ENCODE data around the gene DEF6. TPM values are rescaled to one million over a fixed set of nuclear protein-coding genes. Genes with fewer than 3 reads are reported as not detected.

DEF6 gene
- total RNA-seq (ENCODE audit: low replicate concordance) = 6.2 and 12.1 TPM in 2 replicates
- long read RNA-seq = 0 reads

DNA sequence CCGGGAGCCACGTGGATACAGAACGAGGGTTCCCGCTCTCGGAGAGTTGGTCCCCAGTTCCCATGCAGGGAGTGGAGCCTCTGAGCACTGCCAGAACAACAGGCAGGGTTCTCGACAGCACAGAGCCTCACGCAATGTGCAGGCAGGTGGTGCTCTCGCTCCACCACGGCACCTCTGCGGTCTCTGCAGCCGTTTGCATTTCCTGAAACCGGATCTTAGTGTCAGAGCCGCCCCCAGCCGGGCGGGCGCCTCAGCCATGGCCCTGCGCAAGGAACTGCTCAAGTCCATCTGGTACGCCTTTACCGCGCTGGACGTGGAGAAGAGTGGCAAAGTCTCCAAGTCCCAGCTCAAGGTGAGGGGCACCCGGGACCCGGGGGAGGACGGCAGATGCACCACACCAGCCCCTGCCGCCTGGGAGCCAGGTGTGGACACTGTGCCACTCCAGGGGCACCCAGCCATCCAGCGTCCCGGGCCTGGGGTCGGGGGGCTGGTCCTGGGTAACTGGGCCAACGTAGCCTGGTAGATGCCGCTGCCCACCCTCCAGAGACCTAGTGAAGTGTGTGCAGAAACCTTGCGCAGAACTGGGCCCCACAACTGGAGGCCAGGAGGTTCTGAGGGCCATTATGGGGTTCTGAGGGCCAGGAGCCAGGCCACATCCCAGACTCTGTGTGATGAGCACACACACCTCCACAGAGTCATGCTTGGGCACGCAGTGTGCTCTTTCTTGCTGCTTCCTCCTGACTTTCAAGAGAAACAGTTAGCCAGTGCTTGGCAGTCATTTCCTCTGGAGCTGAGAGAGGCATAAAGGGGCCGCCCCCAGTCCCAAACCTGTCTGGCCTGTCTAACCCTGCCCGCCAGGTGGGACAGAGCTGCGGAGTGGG is at the start of gene DEF6:
TSS of gene DEF6 (plus strand) at position 218 of the 881 bp plus-strand sequence. CDS start at position 257, 39 bp downstream.
- no peaks in the 10 kb centered on the region for H3K27me3 Mint-ChIP-seq
- H3K27ac Mint-ChIP-seq = no peak within 1 kb of the TSS
- H3K4me1 Mint-ChIP-seq (ENCODE audit: unreplicated experiment) = peaks cover 10% of the 10 kb centered on the region
- H3K9me3 Mint-ChIP-seq = no peaks in the 10 kb centered on the region
- H3K4me3 Mint-ChIP-seq = peak within 1 kb of the TSS; percentile 52
- DNase-seq (ENCODE audit: extremely low spot score, unreplicated experiment) = peak; percentile 85
- TF ChIP-seq, protein P1, sequence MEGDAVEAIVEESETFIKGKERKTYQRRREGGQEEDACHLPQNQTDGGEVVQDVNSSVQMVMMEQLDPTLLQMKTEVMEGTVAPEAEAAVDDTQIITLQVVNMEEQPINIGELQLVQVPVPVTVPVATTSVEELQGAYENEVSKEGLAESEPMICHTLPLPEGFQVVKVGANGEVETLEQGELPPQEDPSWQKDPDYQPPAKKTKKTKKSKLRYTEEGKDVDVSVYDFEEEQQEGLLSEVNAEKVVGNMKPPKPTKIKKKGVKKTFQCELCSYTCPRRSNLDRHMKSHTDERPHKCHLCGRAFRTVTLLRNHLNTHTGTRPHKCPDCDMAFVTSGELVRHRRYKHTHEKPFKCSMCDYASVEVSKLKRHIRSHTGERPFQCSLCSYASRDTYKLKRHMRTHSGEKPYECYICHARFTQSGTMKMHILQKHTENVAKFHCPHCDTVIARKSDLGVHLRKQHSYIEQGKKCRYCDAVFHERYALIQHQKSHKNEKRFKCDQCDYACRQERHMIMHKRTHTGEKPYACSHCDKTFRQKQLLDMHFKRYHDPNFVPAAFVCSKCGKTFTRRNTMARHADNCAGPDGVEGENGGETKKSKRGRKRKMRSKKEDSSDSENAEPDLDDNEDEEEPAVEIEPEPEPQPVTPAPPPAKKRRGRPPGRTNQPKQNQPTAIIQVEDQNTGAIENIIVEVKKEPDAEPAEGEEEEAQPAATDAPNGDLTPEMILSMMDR (conservative IDR thresholded peaks at IDR 0.05) = peak; percentile 80
- peaks cover 9% of the 10 kb centered on the region for H3K36me3 Mint-ChIP-seq

DNA sequence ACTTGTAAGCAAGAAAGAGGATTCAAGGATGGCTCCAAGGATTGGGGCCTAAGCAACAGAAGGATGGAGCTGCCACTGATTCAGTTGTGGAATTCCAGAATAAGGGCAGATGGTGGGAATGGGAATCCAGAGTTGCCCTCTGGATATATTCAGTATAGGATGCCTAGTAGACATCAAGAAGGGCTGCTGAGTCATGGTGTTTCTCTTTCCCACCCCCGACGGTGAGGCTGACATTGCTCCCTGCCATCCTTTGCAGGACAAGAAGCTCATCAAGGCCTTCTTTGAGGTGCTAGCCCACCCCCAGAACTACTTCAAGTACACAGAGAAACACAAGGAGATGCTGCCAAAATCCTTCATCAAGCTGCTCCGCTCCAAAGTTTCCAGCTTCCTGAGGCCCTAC is 49.3 kb upstream of the DEF6 start:
- no peaks in the 10 kb centered on the region for H3K9me3 Mint-ChIP-seq
- H3K27ac Mint-ChIP-seq = peak overlapping the region; percentile 14
- DNase-seq (ENCODE audit: extremely low spot score, unreplicated experiment) = no peak
- H3K36me3 Mint-ChIP-seq = peaks cover 20% of the 10 kb centered on the region
- H3K27me3 Mint-ChIP-seq = no peaks in the 10 kb centered on the region
- TF ChIP-seq, protein P1 (conservative IDR thresholded peaks at IDR 0.05) = no peak
- H3K4me3 Mint-ChIP-seq = no peak overlapping the region
- peaks cover 6% of the 10 kb centered on the region for H3K4me1 Mint-ChIP-seq (ENCODE audit: unreplicated experiment)

- TF ChIP-seq, protein P1 (conservative IDR thresholded peaks at IDR 0.05) = no peak
- DNase-seq (ENCODE audit: extremely low spot score, unreplicated experiment) = no peak
- Mint-ChIP-seq H3K4me1 (ENCODE audit: unreplicated experiment) (peaks cover 6% of the 10 kb centered on the region), H3K27ac (peak overlapping the region; percentile 14), H3K27me3 (no peaks in the 10 kb centered on the region), H3K9me3 (no peaks in the 10 kb centered on the region), H3K4me3 (no peak overlapping the region), H3K36me3 (peaks cover 20% of the 10 kb centered on the region)
These were observed 48.7 kb upstream of the DEF6 start for GRCh38 chr6:35248965-35249364.

GRCh38 chr6:35251949-35252348 is 45.7 kb upstream of the DEF6 start:
- no peak overlapping the region for H3K4me3 Mint-ChIP-seq
- peaks cover 10% of the 10 kb centered on the region for H3K36me3 Mint-ChIP-seq
- TF ChIP-seq, protein P1 (conservative IDR thresholded peaks at IDR 0.05) = no peak
- H3K27ac Mint-ChIP-seq = no peak overlapping the region
- DNase-seq (ENCODE audit: extremely low spot score, unreplicated experiment) = no peak
- H3K4me1 Mint-ChIP-seq (ENCODE audit: unreplicated experiment) = peaks cover 6% of the 10 kb centered on the region
- no peaks in the 10 kb centered on the region for H3K27me3 Mint-ChIP-seq
- no peaks in the 10 kb centered on the region for H3K9me3 Mint-ChIP-seq

GRCh38 chr6:35253249-35253648 is 44.4 kb upstream of the DEF6 start:
- TF ChIP-seq, protein P1 (conservative IDR thresholded peaks at IDR 0.05) = no peak
- Mint-ChIP-seq H3K9me3 (no peaks in the 10 kb centered on the region), H3K4me3 (no peak overlapping the region), H3K27ac (no peak overlapping the region), H3K36me3 (peaks cover 10% of the 10 kb centered on the region), H3K27me3 (no peaks in the 10 kb centered on the region), H3K4me1 (ENCODE audit: unreplicated experiment) (peaks cover 11% of the 10 kb centered on the region)
- no peak for DNase-seq (ENCODE audit: extremely low spot score, unreplicated experiment)

Data from type B pancreatic cell (in vitro differentiated cells).